GM12864 (cell line): ENCODE measurements around the gene FAM237A.

Experiments
- DNase-seq: peaks from one replicate; pipeline ENCODE4 v3.0.0-alpha.2; 2011; ENCODE audit warnings: low read depth
- H3K4me3 ChIP-seq: 2 replicates; pipeline ENCODE4 v1.5.1; 2011; ENCODE audit warnings: mild to moderate bottlenecking, low read depth, low read length, control low read depth
- TF ChIP-seq, protein P1 (sequence below): IDR thresholded peaks from 2 replicates; pipeline ENCODE4 v1.5.1; 2011; ENCODE audit warnings: low read depth, mild to moderate bottlenecking, moderate library complexity, low read length, control low read depth, inconsistent platforms; ENCODE audit errors: missing control alignments

Gene FAM237A

DNA sequence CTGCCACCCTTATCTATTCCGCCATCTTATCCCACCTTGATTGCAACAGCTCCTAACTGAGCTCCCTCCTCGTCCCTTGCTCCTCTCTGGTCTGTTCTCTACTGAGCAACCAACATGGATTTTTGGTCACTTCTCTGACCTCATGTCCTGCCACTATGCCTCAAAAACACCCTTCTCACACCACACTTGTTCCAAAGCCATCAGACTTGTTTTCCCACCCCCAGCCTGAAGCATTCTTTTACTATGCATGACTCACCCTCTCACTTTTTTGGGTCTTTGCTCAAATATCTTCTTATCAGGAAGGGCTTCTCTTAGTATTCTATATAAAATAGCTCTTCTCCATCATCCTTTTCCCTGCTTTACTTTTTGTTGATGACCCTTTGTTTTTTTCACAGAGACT is 2.7 kb upstream of the FAM237A start:
- DNase-seq, result no peak

DNA sequence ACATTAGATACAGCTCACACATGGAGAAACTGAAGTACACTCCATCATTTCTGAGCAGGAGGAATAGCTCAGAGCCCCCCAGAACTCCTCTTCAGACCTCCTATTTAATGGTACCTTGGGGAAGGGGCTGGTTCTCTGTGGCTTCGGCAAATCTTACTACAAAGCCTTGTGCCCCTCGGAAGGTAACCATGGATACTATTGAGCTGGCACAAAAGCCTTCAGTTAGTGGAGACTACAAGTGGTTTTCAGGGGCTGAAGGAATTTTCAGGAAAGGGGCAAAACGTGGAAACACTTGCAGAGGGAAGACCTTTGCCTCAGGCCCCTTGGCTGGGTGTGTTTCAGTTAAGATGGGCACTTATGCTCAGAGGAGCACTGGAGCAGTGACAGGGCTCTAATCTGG is 1.1 kb upstream of the FAM237A start:
- DNase-seq, result no peak
- no peak overlapping the region for H3K4me3 ChIP-seq
- TF ChIP-seq, protein P1, sequence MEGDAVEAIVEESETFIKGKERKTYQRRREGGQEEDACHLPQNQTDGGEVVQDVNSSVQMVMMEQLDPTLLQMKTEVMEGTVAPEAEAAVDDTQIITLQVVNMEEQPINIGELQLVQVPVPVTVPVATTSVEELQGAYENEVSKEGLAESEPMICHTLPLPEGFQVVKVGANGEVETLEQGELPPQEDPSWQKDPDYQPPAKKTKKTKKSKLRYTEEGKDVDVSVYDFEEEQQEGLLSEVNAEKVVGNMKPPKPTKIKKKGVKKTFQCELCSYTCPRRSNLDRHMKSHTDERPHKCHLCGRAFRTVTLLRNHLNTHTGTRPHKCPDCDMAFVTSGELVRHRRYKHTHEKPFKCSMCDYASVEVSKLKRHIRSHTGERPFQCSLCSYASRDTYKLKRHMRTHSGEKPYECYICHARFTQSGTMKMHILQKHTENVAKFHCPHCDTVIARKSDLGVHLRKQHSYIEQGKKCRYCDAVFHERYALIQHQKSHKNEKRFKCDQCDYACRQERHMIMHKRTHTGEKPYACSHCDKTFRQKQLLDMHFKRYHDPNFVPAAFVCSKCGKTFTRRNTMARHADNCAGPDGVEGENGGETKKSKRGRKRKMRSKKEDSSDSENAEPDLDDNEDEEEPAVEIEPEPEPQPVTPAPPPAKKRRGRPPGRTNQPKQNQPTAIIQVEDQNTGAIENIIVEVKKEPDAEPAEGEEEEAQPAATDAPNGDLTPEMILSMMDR, result no peak

More for the DNA sequence above, 2.7 kb upstream of the FAM237A start:
- H3K4me3 ChIP-seq, result no peak overlapping the region
- TF ChIP-seq, protein P1, result no peak

DNA sequence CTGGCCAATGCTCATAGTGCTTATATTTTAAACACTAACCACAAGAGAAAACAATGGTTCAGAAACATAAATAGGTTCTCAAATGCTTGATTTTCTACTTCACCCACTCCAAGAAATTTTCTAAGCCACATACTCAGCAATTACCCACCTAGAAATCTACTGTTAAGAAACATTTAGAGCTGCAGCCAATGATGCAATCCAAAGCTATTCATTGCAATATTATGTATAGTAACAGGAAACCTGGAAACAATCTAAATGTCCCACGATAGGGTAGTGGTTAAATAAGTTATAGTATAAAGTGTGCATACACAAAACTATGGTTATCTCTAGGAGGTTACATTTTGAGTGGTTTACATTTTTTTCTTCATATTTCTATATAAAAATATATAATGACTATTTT is 5.7 kb downstream of the FAM237A start:
- TF ChIP-seq, protein P1, result no peak

DNA sequence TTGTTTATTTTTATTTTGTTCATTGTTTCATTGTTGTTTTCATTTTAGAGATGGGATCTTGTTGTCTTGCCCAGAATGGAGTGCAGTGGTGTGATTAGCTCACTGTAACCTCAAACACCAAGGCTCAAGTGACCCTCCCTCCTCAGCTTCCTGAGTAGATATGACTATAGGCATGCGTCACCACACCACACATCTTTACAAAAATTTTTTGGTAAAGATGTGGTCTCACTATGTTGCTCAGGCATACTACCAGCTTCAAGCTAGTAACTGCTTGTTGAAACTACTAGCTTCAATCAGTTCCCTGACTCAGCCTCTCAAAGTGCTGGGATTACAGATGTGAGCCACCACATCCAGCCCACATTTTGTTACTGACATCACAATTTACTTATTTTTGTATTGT is 14.8 kb downstream of the FAM237A start:
- no peak for DNase-seq
- TF ChIP-seq, protein P1, result no peak
- no peak overlapping the region for H3K4me3 ChIP-seq

More for the DNA sequence above, 5.7 kb downstream of the FAM237A start:
- H3K4me3 ChIP-seq, result no peak overlapping the region
- DNase-seq, result no peak

DNA sequence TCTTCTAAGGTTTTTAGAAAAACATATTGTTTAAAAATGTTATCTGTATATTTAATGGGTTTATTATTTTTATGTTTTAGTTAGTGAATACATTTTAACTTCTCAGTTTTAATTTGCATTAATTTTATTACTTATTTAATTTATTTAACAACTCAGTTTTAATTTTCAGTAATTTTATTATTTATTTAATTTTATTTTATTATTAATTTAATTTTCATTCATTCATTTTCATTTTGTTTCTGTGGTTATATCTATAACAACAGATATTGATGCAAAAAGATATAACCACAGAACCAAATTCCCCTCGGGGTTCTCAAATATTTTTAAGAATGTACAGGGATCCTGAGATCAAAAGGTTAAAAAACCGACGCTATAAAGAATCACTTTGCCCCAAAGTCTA is 23.0 kb downstream of the FAM237A start:
- TF ChIP-seq, protein P1, result no peak
- DNase-seq, result no peak
- no peak overlapping the region for H3K4me3 ChIP-seq

DNA sequence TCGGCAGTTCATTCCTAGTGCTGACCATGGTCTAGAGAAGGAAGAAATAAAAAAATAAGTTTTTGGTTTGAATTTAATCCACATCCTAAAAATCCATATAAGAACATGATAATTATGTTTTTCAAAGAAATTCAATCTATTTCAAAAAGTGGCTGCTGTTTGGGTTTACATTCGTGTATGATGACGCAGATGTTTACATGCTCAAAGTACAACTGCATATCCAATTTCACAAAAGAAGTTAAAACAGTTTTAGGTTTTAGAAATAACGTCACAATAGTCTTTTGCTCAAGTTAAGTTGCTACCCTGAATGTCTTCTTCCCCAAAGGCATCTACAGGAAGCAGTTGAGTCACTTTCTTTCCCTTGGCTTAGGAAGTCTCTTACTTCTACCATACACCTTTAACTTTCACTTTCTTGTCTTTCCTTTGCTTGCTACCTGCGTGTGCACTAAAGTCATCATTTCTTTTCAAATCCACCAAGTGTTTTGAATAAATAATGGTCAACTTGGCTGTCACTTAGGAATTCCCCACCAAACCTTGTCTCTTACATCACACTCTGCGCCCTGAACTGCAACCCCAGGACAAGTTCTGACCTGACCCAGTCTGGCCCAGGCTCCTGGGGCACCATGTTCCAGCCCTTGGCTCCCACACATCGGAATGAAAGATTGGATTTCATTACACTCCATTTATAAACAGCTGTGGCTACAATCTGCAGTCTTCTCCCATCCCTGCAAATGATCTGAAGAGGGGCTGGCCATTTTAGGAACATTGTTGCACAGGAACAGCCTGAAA is 28.4 kb downstream of the FAM237A start:
- DNase-seq, result no peak
- TF ChIP-seq, protein P1, result no peak
- no peak overlapping the region for H3K4me3 ChIP-seq

DNA sequence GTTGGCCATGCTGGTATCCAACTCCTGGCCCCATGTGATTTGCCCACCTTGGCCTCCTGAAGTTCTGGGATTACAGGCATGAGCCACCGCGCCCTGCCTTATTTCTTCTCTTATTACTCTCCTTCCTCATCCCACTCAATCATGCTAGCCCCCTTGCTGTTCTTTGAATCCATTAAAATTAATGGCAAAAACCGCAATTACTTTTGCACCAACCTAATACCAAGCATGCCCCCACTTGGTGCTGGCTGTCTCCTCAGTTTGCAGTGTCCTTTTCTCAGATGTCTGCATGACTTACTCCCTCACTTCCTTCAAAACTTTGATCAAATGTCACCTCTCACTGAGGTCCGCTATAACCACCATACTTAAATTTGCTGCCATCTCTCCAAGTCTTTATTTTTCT is 41.3 kb downstream of the FAM237A start:
- TF ChIP-seq, protein P1, result no peak
- H3K4me3 ChIP-seq, result no peak overlapping the region
- no peak for DNase-seq
